ENCODE results near the gene TSPAN11.

GRCh38 chr12:31021181-31021580, 94.6 kb downstream of the TSPAN11 start:
- TF ChIP-seq CTCF (IDR thresholded peaks at IDR 0.05) (no peak), POLR2A (IDR thresholded peaks at IDR 0.05) (no peak), EP300 (IDR thresholded peaks at IDR 0.05) (no peak)
